H9 (cell line): ENCODE measurements around the gene RNASE7. TPM values are rescaled to one million over a fixed set of nuclear protein-coding genes. Genes with fewer than 3 reads are reported as not detected.

ENCODE experiments used
- DNase-seq: peaks from one replicate; pipeline ENCODE4 v3.0.0-alpha.2; 2017
- H2AFZ ChIP-seq: one replicate; pipeline ENCODE4 v1.6.1; 2013; ENCODE audit warnings: mild to moderate bottlenecking, low read length, control low read depth, moderate library complexity
- H2AK5ac ChIP-seq: 2 replicates; pipeline ENCODE4 v1.6.1; 2013; ENCODE audit warnings: low read length, control low read depth, mixed read lengths; ENCODE audit not compliant: insufficient read length
- H2BK120ac ChIP-seq: one replicate; pipeline ENCODE4 v1.6.1; 2013; ENCODE audit warnings: low read depth, mild to moderate bottlenecking, low read length, control low read depth, inconsistent platforms; ENCODE audit not compliant: poor library complexity, severe bottlenecking
- H2BK12ac ChIP-seq: 2 replicates; pipeline ENCODE4 v1.6.1; 2013; ENCODE audit warnings: low read length, control low read depth, mixed read lengths, low read depth; ENCODE audit not compliant: insufficient read length
- H2BK15ac ChIP-seq: 2 replicates; pipeline ENCODE4 v1.6.1; 2013; ENCODE audit warnings: low read depth, low read length, control low read depth
- H2BK20ac ChIP-seq: one replicate; pipeline ENCODE4 v1.6.1; 2013; ENCODE audit warnings: low read depth, mild to moderate bottlenecking, low read length, control low read depth, inconsistent platforms; ENCODE audit not compliant: poor library complexity, severe bottlenecking
- H2BK5ac ChIP-seq: 2 replicates; pipeline ENCODE4 v1.6.1; 2013; ENCODE audit warnings: low read length, control low read depth, mixed read lengths; ENCODE audit not compliant: insufficient read length
- H3K14ac ChIP-seq: 2 replicates; pipeline ENCODE4 v1.6.1; 2013; ENCODE audit warnings: low read length, control low read depth; ENCODE audit not compliant: insufficient read depth
- H3K18ac ChIP-seq: 2 replicates; pipeline ENCODE4 v1.6.1; 2013; ENCODE audit warnings: low read depth, mild to moderate bottlenecking, mixed read lengths, low read length, control low read depth; ENCODE audit not compliant: insufficient read length
- H3K23ac ChIP-seq: 2 replicates; pipeline ENCODE4 v1.6.1; 2013; ENCODE audit warnings: low read length, control low read depth, mixed read lengths, low read depth; ENCODE audit not compliant: insufficient read length
- H3K23me2 ChIP-seq: 2 replicates; pipeline ENCODE4 v1.6.1; 2013; ENCODE audit warnings: low read depth, mild to moderate bottlenecking, mixed read lengths, low read length, control low read depth; ENCODE audit not compliant: insufficient read length, poor library complexity, severe bottlenecking
- H3K27ac ChIP-seq: 2 replicates; pipeline ENCODE4 v1.5.1; 2013; ENCODE audit warnings: low read length, control low read depth, mixed read lengths, low read depth; ENCODE audit not compliant: insufficient read length
- H3K27me3 ChIP-seq: 2 replicates; pipeline ENCODE4 v1.6.1; 2013; ENCODE audit warnings: low read length, control low read depth, inconsistent platforms; ENCODE audit not compliant: insufficient read depth
- H3K4ac ChIP-seq: 2 replicates; pipeline ENCODE4 v1.6.1; 2013; ENCODE audit warnings: low read depth, mild to moderate bottlenecking, control low read depth, inconsistent platforms, low read length, moderate library complexity
- H3K4me1 ChIP-seq: 2 replicates; pipeline ENCODE4 v1.6.1; 2013; ENCODE audit warnings: low read length, control low read depth, inconsistent platforms; ENCODE audit not compliant: insufficient read depth
- H3K4me2 ChIP-seq: 2 replicates; pipeline ENCODE4 v1.6.1; 2013; ENCODE audit warnings: low read length, control low read depth, mixed read lengths; ENCODE audit not compliant: insufficient read length, insufficient read depth
- H3K56ac ChIP-seq: 2 replicates; pipeline ENCODE4 v1.6.1; 2013; ENCODE audit warnings: low read depth, mild to moderate bottlenecking, mixed read lengths, low read length, control low read depth; ENCODE audit not compliant: insufficient read length
- H3K79me1 ChIP-seq: 2 replicates; pipeline ENCODE4 v1.6.1; 2013; ENCODE audit warnings: low read depth, mild to moderate bottlenecking, moderate library complexity, low read length, control low read depth, inconsistent platforms; ENCODE audit not compliant: insufficient read depth, poor library complexity, severe bottlenecking
- H3K79me2 ChIP-seq: 2 replicates; pipeline ENCODE4 v1.6.1; 2013; ENCODE audit warnings: low read length, control low read depth, inconsistent platforms; ENCODE audit not compliant: insufficient read depth
- H3K9ac ChIP-seq: 2 replicates; pipeline ENCODE4 v1.6.1; 2013; ENCODE audit warnings: low read length, control low read depth, mixed read lengths; ENCODE audit not compliant: insufficient read length; ENCODE audit errors: extremely low read depth
- H3K9me3 ChIP-seq: one replicate; pipeline ENCODE4 v1.6.1; 2013; ENCODE audit warnings: low read depth, low read length, inconsistent platforms; ENCODE audit not compliant: control insufficient read depth
- H3T11ph ChIP-seq: one replicate; pipeline ENCODE4 v1.6.1; 2013; ENCODE audit warnings: mild to moderate bottlenecking, low read length, control low read depth, inconsistent platforms
- H4K20me1 ChIP-seq: one replicate; pipeline ENCODE4 v1.6.1; 2013; ENCODE audit not compliant: control insufficient read depth, insufficient read length, insufficient read depth
- H4K5ac ChIP-seq: 2 replicates; pipeline ENCODE4 v1.6.1; 2013; ENCODE audit warnings: low read depth, mild to moderate bottlenecking, mixed read lengths, low read length, control low read depth; ENCODE audit not compliant: insufficient read length
- H4K8ac ChIP-seq: replicated peaks from 2 replicates; pipeline ENCODE4 v1.6.1; 2013; ENCODE audit warnings: low read length, control low read depth, mixed read lengths, low read depth; ENCODE audit not compliant: insufficient read length
- H4K91ac ChIP-seq: 2 replicates; pipeline ENCODE4 v1.6.1; 2013; ENCODE audit warnings: low read depth, mild to moderate bottlenecking, moderate library complexity, mixed read lengths, low read length, control low read depth; ENCODE audit not compliant: insufficient read length
- H3K27ac Mint-ChIP-seq, 3 experiments: 2 replicates in 2 of 3; 3 replicates in 1 of 3; pipeline ENCODE4 v1.8.0; 2020 to 2021; ENCODE audit warnings: mixed read lengths in 3 of 3, mild to moderate bottlenecking in 1 of 3, moderate library complexity in 1 of 3
- H3K27me3 Mint-ChIP-seq: 2 replicates; pipeline ENCODE4 v1.8.0; 2021; ENCODE audit warnings: low read depth, mild to moderate bottlenecking, moderate library complexity, mixed read lengths
- H3K36me3 Mint-ChIP-seq, 3 experiments: 2 replicates in 2 of 3; 3 replicates in 1 of 3; pipeline ENCODE4 v1.8.0; 2020 to 2021; ENCODE audit warnings: low read depth in 3 of 3, mixed read lengths in 3 of 3; ENCODE audit not compliant: insufficient read depth in 1 of 3
- H3K4me1 Mint-ChIP-seq, 2 experiments: 2 replicates each; pipeline ENCODE4 v1.8.0; 2020; ENCODE audit warnings: mixed read lengths in 2 of 2
- H3K4me3 Mint-ChIP-seq, 2 experiments: 2 replicates in 1 of 2; 3 replicates in 1 of 2; pipeline ENCODE4 v1.8.0; 2020 to 2021; ENCODE audit warnings: mild to moderate bottlenecking in 2 of 2, mixed read lengths in 2 of 2, moderate library complexity in 1 of 2
- H3K9me3 Mint-ChIP-seq, 2 experiments: 2 replicates in 1 of 2; 3 replicates in 1 of 2; pipeline ENCODE4 v1.8.0; 2020; ENCODE audit warnings: mild to moderate bottlenecking in 2 of 2, mixed read lengths in 2 of 2, moderate library complexity in 1 of 2
- CTCF ChIP-seq: fragments of 200-600 bp; sonication (generic); conservative IDR thresholded peaks from 3 replicates; pipeline ENCODE4 v1.8.0; 2021; ENCODE audit warnings: antibody characterized with exemption, mild to moderate bottlenecking
- WGBS: extraction: QIAGEN DNeasy Blood & Tissue Kit; methylation state at CpG from one replicate; pipeline ENCODE4 v1.1.7; 2013; ENCODE audit warnings: missing lambda C conversion rate, low lambda C conversion rate, mixed read lengths; ENCODE audit not compliant: insufficient read length; ENCODE audit errors: extremely low coverage; 5-methylcytosine and 5-hydroxymethylcytosine counted together
- total RNA-seq: library from RNA; stranded (reverse); gene quantifications from 2 replicates; pipeline ENCODE4 v1.2.1, GENCODE V29; 2021

RNASE7 gene
- total RNA-seq, 1 experiment from 2014 or later, result not detected

- Histone ChIP-seq H4K8ac (no peak overlapping the region), H4K20me1 (no peaks in the 10 kb centered on the region), H3K4ac (no peak overlapping the region), H2BK120ac (no peak overlapping the region), H2AK5ac (no peak overlapping the region), H3K9me3 (no peaks in the 10 kb centered on the region), H3K23me2 (no peaks in the 10 kb centered on the region), H3T11ph (no peak overlapping the region), H3K4me1 (no peaks in the 10 kb centered on the region), H3K27me3 (no peaks in the 10 kb centered on the region), H3K79me2 (no peaks in the 10 kb centered on the region), H2BK5ac (no peak overlapping the region), H3K23ac (no peak overlapping the region), H3K4me2 (no peak overlapping the region), H3K14ac (no peak overlapping the region), H2BK12ac (no peak overlapping the region), H4K5ac (no peak overlapping the region), H3K27ac (no peak overlapping the region), H2BK20ac (no peak overlapping the region), H2AFZ (no peak overlapping the region), H2BK15ac (no peak overlapping the region), H3K79me1 (no peaks in the 10 kb centered on the region), H3K56ac (no peak overlapping the region), H4K91ac (no peak overlapping the region), H3K9ac (no peak overlapping the region), H3K18ac (no peak overlapping the region)
- Mint-ChIP-seq H3K4me3 (no peak overlapping the region), H3K36me3 (peaks cover 21 to 39% (median 34%) of the 10 kb centered on the region in 3 experiments; a peak in 6 of 7 replicates), H3K9me3 (no peaks in the 10 kb centered on the region), H3K27ac (peak overlapping the region in 1 of 3 experiments; percentile 35; a peak in 1 of 7 replicates), H3K4me1 (peaks cover 17 to 19% of the 10 kb centered on the region in 2 experiments), H3K27me3 (no peaks in the 10 kb centered on the region; the same call in 1 of the 2 replicates)
- no peak for TF ChIP-seq CTCF
- no CpG with 5 or more reads among the region's 3 CpGs for WGBS
- DNase-seq, result no peak
Observed at GRCh38 chr14:20998139-20998538, 44.0 kb upstream of the RNASE7 start.
